WERI-Rb-1 (cell line): ENCODE data around the gene PITPNC1.

Source experiments
- DNase-seq: peaks from one replicate; pipeline ENCODE4 v3.0.0-alpha.2; 2020
- H3K27ac ChIP-seq: fragments of 250-450 bp; sonication (Bioruptor Pico); 2 replicates; pipeline ENCODE4 v1.5.1; 2020; ENCODE audit warnings: mild to moderate bottlenecking, moderate library complexity
- H3K27me3 ChIP-seq: fragments of 250-450 bp; sonication (Bioruptor Pico); 2 replicates; pipeline ENCODE4 v1.5.1; 2021; ENCODE audit warnings: mild to moderate bottlenecking, low read depth, moderate library complexity; ENCODE audit not compliant: insufficient read depth, severe bottlenecking
- H3K36me3 ChIP-seq: fragments of 250-450 bp; sonication (Bioruptor Pico); 2 replicates; pipeline ENCODE4 v1.5.1; 2020; ENCODE audit warnings: mild to moderate bottlenecking, moderate library complexity
- H3K4me3 ChIP-seq: 2 replicates; pipeline ENCODE4 v1.5.1; 2011; ENCODE audit warnings: low read depth, mild to moderate bottlenecking, control low read depth, low read length
- H3K9me3 ChIP-seq: fragments of 250-450 bp; sonication (Bioruptor Pico); 2 replicates; pipeline ENCODE4 v1.5.1; 2021; ENCODE audit warnings: mild to moderate bottlenecking, moderate library complexity; ENCODE audit not compliant: severe bottlenecking
- CTCF ChIP-seq: IDR thresholded peaks from 2 replicates; pipeline ENCODE4 v1.5.1; 2011; ENCODE audit warnings: low read depth, mild to moderate bottlenecking, control low read depth, inconsistent platforms, low read length

Gene PITPNC1

GRCh38 chr17:67517325-67517724 is 140.2 kb downstream of the PITPNC1 start:
- Histone ChIP-seq H3K4me3 (no peak overlapping the region), H3K9me3 (peaks cover 3% of the 10 kb centered on the region)
- TF ChIP-seq CTCF = no peak

GRCh38 chr17:67518876-67519275 is 141.8 kb downstream of the PITPNC1 start:
- Histone ChIP-seq H3K36me3 (no peaks in the 10 kb centered on the region), H3K9me3 (peaks cover 3% of the 10 kb centered on the region), H3K27ac (no peak overlapping the region), H3K27me3 (no peaks in the 10 kb centered on the region), H3K4me3 (no peak overlapping the region)
- no peak for TF ChIP-seq CTCF
- DNase-seq = no peak

More at GRCh38 chr17:67517325-67517724, 140.2 kb downstream of the PITPNC1 start:
- H3K36me3 ChIP-seq = no peaks in the 10 kb centered on the region
- no peak for DNase-seq
- H3K27ac ChIP-seq = no peak overlapping the region
- no peaks in the 10 kb centered on the region for H3K27me3 ChIP-seq

- Histone ChIP-seq H3K27ac (no peak overlapping the region), H3K27me3 (no peaks in the 10 kb centered on the region), H3K9me3 (peaks cover 3% of the 10 kb centered on the region), H3K4me3 (no peak overlapping the region), H3K36me3 (no peaks in the 10 kb centered on the region)
- TF ChIP-seq CTCF = no peak
- DNase-seq = no peak
These were observed 142.7 kb downstream of the PITPNC1 start for GRCh38 chr17:67519801-67520251.

GRCh38 chr17:67520252-67520906 is 143.3 kb downstream of the PITPNC1 start:
- Histone ChIP-seq H3K27me3 (no peaks in the 10 kb centered on the region), H3K9me3 (peaks cover 3% of the 10 kb centered on the region), H3K36me3 (no peaks in the 10 kb centered on the region), H3K27ac (no peak overlapping the region), H3K4me3 (no peak overlapping the region)
- DNase-seq = no peak
- TF ChIP-seq CTCF = no peak

- peaks cover 3% of the 10 kb centered on the region for H3K9me3 ChIP-seq
- H3K27me3 ChIP-seq = no peaks in the 10 kb centered on the region
- no peak for DNase-seq
- H3K4me3 ChIP-seq = no peak overlapping the region
- H3K27ac ChIP-seq = no peak overlapping the region
- H3K36me3 ChIP-seq = no peaks in the 10 kb centered on the region
- TF ChIP-seq CTCF = no peak
These were observed 144.1 kb downstream of the PITPNC1 start for GRCh38 chr17:67520916-67521774.

- H3K36me3 ChIP-seq = no peaks in the 10 kb centered on the region
- H3K9me3 ChIP-seq = peaks cover 3% of the 10 kb centered on the region
- H3K27me3 ChIP-seq = no peaks in the 10 kb centered on the region
- H3K27ac ChIP-seq = no peak overlapping the region
- DNase-seq = no peak
- TF ChIP-seq CTCF = no peak
- H3K4me3 ChIP-seq = no peak overlapping the region
These were observed 144.6 kb downstream of the PITPNC1 start for GRCh38 chr17:67521775-67522069.
